ENCODE measurements around the gene TSPO2.
A peak's percentile ranks its signal among the peaks of the same experiment; 100 is the strongest.

The TSPO2 gene

DNA sequence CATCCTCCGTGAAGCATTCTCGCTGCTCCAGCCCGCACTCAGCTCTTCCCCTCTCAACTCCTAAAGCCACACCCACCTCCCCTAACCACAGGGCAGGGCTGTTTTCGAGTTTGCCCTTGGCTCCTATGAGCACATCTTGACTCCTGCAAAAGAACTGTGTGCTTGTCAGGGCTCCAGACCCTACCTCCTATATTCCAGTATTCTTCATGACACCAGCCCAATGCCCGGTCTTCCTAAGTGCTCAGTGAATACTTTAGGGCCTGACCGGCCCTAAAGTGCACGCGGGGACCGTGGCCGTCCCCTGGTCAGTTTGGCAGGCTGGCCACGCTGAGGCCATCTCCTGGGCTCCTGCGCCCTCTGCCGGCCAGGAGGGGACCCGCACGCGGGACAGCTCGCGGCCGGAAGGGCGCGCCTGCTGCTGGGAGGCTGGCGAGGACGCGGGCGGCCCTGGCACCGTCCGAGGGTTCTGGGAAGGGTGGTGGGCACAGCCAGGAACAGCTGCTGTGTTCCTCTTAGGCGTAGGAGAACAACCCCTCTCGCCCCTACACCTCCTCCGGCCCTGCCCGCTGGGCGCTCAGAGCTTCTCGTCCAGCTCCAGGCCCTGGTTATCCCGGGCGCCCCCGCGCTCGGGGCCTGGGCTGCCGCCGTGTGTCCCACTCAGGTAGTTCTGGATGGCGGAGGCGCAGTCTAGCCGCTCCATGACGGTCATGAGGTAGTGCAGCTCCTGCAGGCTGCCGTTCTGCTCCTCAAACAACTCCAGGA lies 14.3 kb upstream of the TSPO2 start:
- peak; percentile 96 for DNase-seq

DNA sequence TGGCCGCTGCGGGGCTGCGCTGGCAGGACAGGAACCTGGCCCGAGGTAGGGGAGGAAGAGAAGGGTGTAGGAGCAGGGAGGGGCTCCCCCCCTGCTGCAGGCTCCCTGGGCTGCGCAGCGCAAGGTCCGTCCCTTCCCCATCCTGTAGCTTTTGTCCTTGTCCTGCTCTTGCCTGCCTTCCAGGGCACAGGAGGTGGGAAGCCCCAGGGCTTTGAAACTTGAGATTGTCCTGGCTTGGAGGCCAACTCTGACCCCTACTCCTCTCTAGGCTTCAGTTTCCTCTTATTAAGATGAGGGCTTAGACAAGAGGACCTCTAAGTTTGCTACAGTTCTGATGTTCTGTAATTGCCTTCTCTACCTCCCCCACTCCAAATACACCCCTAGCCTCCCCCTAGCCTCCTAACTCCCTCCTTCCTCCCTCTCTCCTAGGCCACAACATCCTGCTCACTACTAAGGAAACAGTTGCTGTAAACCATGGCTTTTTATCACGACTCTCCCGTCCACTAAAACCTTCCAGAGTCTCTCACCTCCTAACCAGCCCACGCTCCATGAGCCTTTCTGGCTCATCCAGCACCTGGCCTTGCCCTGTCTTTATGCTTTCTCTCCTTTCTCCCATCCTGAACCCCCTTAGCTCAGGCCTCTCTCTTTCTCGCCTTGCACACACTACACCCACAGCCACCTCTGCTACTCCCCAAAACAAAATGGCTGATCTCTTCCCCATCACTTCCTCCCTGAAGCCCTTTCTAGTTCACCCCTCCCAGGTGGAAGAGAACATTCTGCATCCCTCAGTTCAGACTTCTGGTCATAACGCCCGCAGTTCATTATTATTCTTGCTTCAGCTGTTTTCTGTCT lies 13.5 kb upstream of the TSPO2 start:
- no peak for DNase-seq

- DNase-seq = no peak
These were observed 9.4 kb upstream of the TSPO2 start for GRCh38 chr6:41032830-41033229.

DNA sequence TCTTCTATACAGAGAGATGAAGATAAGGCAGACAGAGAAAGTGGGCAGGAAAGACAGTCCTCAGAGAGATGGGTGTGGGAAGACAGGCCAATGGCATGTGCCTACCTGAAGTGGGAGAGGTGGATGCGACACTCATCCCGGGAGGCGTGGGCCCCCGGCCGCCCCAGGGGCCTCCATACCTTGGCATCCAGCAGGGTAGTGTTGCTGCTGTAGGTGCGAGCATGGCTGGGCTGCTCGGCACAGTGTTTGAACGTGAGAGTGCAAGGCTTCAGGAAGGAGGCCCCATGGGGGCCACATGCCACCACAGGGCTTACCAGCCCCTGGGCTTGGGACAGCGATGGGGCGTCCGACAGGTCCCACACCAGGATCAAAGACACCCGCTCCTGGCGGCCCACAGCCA lies 8.5 kb upstream of the TSPO2 start:
- no peak for DNase-seq

DNA sequence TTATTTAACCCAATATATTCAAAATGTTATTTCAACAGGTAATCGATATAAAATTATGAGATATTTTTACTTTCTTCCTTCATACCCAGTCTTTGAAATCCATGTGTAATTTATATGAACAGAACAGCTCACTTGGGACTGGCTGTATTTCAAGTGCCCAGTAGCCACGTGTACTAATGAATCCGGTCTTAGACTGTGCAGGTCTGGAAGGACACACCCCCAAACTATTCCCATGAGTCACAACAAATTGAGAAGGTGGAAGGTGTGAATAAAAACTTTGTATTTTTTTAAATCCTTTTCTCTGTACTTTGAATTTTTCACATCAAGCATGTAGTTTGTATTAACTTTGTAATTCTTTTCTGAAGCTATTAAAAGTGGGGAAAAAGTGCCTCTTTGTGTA lies 6.1 kb upstream of the TSPO2 start:
- DNase-seq = no peak

DNA sequence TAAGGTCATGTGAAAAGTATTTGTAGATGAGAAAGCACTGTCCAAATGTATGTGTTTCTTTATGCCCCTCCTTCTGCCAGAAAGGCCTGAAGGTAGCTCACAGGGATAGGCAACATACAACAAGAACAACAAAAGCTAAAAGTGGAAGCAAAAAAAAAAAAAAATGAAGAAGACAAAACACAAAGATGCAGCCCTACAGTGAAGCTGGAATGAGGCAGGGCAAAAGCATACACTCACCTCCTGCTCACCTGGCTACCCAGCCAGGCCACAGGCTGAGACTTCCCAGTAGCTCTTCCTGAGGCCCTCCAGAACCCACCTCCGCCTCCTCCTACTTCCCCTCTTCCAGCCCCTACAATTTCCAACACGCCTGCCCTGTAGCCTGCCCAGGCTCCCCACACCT lies 5.7 kb upstream of the TSPO2 start:
- no peak for DNase-seq

- DNase-seq = no peak
These were observed 5.0 kb upstream of the TSPO2 start for GRCh38 chr6:41037107-41037900.

GRCh38 chr6:41038205-41038604 lies 4.1 kb upstream of the TSPO2 start:
- no peak for DNase-seq

DNA sequence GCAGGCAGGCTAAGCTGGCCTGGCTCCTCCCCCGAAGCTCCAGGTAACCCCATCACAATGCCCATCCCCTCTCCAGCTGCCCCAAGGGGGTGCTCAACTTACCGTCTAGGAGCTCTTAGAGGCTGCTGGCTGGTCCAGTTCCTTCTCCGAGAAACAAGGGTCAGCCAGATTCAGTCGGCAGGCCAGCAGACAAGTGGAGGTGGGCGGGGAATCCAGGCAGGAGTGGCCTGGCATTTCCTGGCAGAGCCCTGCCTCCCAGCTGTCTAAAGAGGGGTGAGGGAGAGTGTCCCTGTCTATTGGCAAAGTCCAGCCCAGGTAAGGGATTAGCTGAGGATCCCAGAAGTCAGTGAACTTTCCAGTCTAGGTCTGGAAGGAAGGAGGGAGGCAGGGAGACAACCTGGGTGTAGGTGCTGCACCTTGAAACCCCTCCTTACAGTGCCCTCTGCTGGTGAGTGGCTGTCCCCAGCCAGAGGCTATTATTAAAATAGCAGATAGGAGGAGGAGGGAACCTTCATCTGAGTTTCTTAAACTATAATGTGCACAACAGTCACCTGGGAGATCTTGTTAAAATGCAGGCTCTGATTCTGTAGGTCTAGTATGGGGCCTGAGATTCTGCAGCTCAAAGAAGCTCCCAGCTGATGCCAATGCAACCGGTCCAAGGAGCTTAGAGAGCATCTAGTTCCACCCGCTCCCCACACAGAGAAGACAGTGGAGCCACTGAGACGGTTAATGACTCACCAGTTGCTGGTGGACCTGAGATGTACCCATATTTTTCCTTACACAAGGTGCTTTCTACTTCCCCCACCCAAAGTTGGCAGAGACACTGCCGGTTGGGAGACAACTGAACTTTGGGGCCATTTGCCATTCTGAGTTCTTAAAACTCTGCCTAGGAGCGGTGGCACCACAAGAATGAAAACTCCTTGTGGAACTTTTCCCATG lies 2.9 kb upstream of the TSPO2 start, which contains the start of gene UNC5CL:
TSS of gene UNC5CL (minus strand) at position 162 of the 939 bp plus-strand sequence. CDS start 4,147 bp downstream, outside the sequence.
- peak; percentile 70 for DNase-seq

GRCh38 chr6:41040101-41040939 lies 1.9 kb upstream of the TSPO2 start:
- peak; percentile 25 for DNase-seq

DNA sequence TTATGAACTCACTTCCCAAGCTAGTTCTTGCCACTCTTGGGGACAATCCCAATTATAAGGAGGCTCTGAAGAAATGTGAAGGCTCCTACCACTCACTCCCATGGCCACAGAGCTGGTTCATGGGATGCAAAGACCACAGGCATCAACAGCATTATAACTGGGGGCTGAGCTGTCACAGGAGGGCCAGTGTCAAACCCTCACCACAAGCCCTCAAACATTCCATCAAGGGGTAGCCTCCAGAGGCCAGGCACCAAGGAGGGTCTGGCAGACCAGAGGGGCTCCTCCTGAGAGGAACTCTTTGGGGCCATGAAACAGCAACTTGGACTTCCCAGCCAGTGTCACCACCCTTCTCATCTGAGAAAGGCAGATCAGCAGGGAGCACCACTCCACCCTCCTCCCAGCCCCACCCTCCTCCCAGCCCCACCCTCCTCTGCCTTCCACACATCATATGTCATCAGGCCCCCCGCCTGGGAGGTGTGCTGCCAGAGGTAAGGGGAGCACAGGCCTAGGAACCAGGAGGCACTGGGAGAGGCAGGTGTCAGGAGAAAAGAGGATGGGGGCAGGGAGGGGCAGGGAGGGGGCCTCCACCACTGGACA lies 1.2 kb upstream of the TSPO2 start:
- no peak for DNase-seq

GRCh38 chr6:41043151-41043550 lies 884 bp downstream of the TSPO2 start:
- DNase-seq = no peak

DNA sequence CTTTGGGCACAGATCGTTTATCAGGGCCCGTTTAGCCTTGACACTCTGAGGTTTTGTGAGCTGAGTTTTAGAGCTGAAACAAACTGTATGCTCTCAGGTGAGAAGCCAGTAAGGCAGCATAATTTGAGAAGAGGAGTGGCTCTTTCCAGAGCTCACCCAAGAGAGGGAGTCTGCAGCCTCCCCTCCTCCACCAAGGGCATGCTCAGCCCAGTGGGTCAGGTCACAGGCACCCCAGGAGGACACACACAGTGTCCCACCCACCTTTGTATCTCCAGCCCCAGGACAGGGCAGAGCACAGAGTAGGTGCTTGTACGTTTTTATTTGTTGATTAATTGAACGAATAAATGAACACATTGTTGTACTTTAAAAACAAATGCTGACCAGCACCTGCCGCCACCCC lies 3.4 kb downstream of the TSPO2 start:
- no peak for DNase-seq

DNA sequence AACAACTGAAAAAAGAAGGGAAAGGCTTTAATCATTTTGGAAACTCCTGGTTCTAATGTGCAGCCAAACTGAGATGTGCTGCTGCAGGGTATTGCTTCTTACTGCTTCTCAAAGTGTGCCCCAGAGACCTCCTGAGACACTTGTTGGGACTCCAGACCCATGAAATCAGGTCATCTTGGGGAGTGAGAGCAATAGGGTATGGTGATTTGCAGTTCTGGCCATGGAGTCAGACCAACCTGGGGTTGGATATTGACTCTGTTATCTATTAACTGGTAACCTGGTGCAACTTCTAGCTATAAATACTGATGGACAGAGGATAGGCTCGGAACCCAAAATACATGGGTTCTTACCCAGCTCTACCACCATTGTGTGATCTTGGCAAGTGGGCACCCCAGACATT lies 3.8 kb downstream of the TSPO2 start:
- DNase-seq = no peak

DNA sequence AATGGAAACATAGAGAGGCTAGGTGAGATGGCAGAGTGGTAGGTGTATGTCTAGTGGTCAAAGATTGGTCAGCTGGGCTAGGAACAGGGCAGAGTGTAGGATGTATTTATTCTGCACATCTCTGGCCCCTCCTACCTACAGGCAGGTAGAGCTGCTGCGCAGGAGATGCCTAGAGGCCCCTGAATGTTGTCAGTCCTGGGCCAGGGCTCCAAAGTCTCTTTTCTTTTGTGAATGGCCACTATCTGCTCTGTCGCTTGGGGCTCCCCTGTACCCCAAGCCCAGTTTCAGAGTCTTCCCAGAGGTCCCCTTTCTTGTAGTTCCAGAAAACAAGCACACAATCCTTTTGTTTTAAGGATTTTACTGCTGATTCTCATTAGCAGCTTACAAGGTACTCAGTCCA lies 5.0 kb downstream of the TSPO2 start:
- no peak for DNase-seq

GRCh38 chr6:41047745-41048732 lies 5.8 kb downstream of the TSPO2 start:
- DNase-seq = no peak

GRCh38 chr6:41049521-41049920 lies 7.3 kb downstream of the TSPO2 start:
- DNase-seq = no peak

- no peak for DNase-seq
These were observed 7.7 kb downstream of the TSPO2 start for GRCh38 chr6:41049955-41050354.

- DNase-seq = no peak
These were observed 8.3 kb downstream of the TSPO2 start for GRCh38 chr6:41050536-41050935.
